ENCODE measurements around the gene GNA14. TPM values are rescaled to one million over a fixed set of nuclear protein-coding genes. Genes with fewer than 3 reads are reported as not detected.
A peak's percentile ranks its signal among the peaks of the same experiment; 100 is the strongest.

Gene GNA14
- total RNA-seq, 1 donor from 2014 or later, result 11.0 TPM

GRCh38 chr9:77440057-77440456 is 208.1 kb downstream of the GNA14 start:
- Histone ChIP-seq H3K4me3 (no peak overlapping the region), H3K4me1 (no peaks in the 10 kb centered on the region), H3K36me3 (no peaks in the 10 kb centered on the region), H3K9me3 (no peaks in the 10 kb centered on the region), H3K27ac (no peak overlapping the region), H3K27me3 (no peaks in the 10 kb centered on the region)
- intact Hi-C loops (cut with DNase I), result no loop called here
- peak in 1 of 2 donors; percentile 78 for DNase-seq (ENCODE audit: extremely low spot score in 2 of 2)
- TF ChIP-seq POLR2A (IDR thresholded peaks at IDR 0.05) (no peak), POLR2AphosphoS5 (IDR thresholded peaks at IDR 0.05; ENCODE audit: insufficient read depth in 1 of 2, low read depth in 1 of 2) (peak in 1 of 2 donors; percentile 51), CTCF (IDR thresholded peaks at IDR 0.05) (no peak)

- Histone ChIP-seq H3K4me3 (no peak overlapping the region), H3K27ac (no peak overlapping the region), H3K4me1 (peaks cover 7% of the 10 kb centered on the region), H3K36me3 (no peaks in the 10 kb centered on the region), H3K9me3 (no peaks in the 10 kb centered on the region), H3K27me3 (no peaks in the 10 kb centered on the region)
- intact Hi-C loops (cut with DNase I), result loop anchor here (10.0 kb wide), 1 partner anchor 596 kb away; the partner anchor contains the start of gene GNAQ
- DNase-seq (ENCODE audit: extremely low spot score in 2 of 2), result no peak
- no peak for TF ChIP-seq POLR2AphosphoS5 (IDR thresholded peaks at IDR 0.05; ENCODE audit: insufficient read depth in 1 of 2, low read depth in 1 of 2)
- TF ChIP-seq CTCF (IDR thresholded peaks at IDR 0.05), result no peak
- TF ChIP-seq POLR2A (IDR thresholded peaks at IDR 0.05), result no peak
Measured at GRCh38 chr9:77438653-77439052, 209.5 kb downstream of the GNA14 start.

- no peaks in the 10 kb centered on the region for H3K9me3 ChIP-seq
- no peak for DNase-seq (ENCODE audit: extremely low spot score in 2 of 2)
- H3K4me1 ChIP-seq, result peaks cover 7% of the 10 kb centered on the region
- H3K27me3 ChIP-seq, result no peaks in the 10 kb centered on the region
- H3K36me3 ChIP-seq, result no peaks in the 10 kb centered on the region
- TF ChIP-seq POLR2AphosphoS5 (IDR thresholded peaks at IDR 0.05; ENCODE audit: insufficient read depth in 1 of 2, low read depth in 1 of 2), result no peak
- TF ChIP-seq CTCF (IDR thresholded peaks at IDR 0.05), result no peak
- TF ChIP-seq POLR2A (IDR thresholded peaks at IDR 0.05), result no peak
- intact Hi-C loops (cut with DNase I), result loop anchor here (10.0 kb wide), 1 partner anchor 599 kb away; the partner anchor contains the start of gene GNAQ
- no peak overlapping the region for H3K27ac ChIP-seq
- no peak overlapping the region for H3K4me3 ChIP-seq
Measured at GRCh38 chr9:77435688-77436087, 212.4 kb downstream of the GNA14 start.

GRCh38 chr9:77435277-77435676 is 212.8 kb downstream of the GNA14 start:
- H3K4me3 ChIP-seq, result no peak overlapping the region
- TF ChIP-seq POLR2A (IDR thresholded peaks at IDR 0.05), result no peak
- no peak for TF ChIP-seq CTCF (IDR thresholded peaks at IDR 0.05)
- TF ChIP-seq POLR2AphosphoS5 (IDR thresholded peaks at IDR 0.05; ENCODE audit: insufficient read depth in 1 of 2, low read depth in 1 of 2), result no peak

GRCh38 chr9:77433675-77434445 is 214.3 kb downstream of the GNA14 start:
- no peaks in the 10 kb centered on the region for H3K36me3 ChIP-seq
- intact Hi-C loops (cut with DNase I), result loop anchor here (5.0 to 10.0 kb wide), 2 partner anchors 318 to 601 kb away; partner anchors contain the start of gene GNAQ
- no peak overlapping the region for H3K4me3 ChIP-seq
- no peak for DNase-seq (ENCODE audit: extremely low spot score in 2 of 2)
- H3K4me1 ChIP-seq, result peaks cover 7% of the 10 kb centered on the region
- no peaks in the 10 kb centered on the region for H3K9me3 ChIP-seq
- no peak overlapping the region for H3K27ac ChIP-seq
- no peak for TF ChIP-seq POLR2A (IDR thresholded peaks at IDR 0.05)
- TF ChIP-seq CTCF (IDR thresholded peaks at IDR 0.05), result peak; percentile 71 to 85 (median 81)
- TF ChIP-seq POLR2AphosphoS5 (IDR thresholded peaks at IDR 0.05; ENCODE audit: insufficient read depth in 1 of 2, low read depth in 1 of 2), result no peak
- no peaks in the 10 kb centered on the region for H3K27me3 ChIP-seq

More at GRCh38 chr9:77435277-77435676, 212.8 kb downstream of the GNA14 start:
- Histone ChIP-seq H3K36me3 (no peaks in the 10 kb centered on the region), H3K4me1 (peaks cover 7% of the 10 kb centered on the region), H3K27me3 (no peaks in the 10 kb centered on the region), H3K27ac (no peak overlapping the region), H3K9me3 (no peaks in the 10 kb centered on the region)
- DNase-seq (ENCODE audit: extremely low spot score in 2 of 2), result no peak
- intact Hi-C loops (cut with DNase I), result loop anchor here (10.0 kb wide), 1 partner anchor 600 kb away; the partner anchor contains the start of gene GNAQ
